ENCODE data around the gene ALKBH1.
"Not testable (repeated sequence)": the region's sequence is repeated elsewhere in the genome, so short reads cannot be mapped to it uniquely, and the experiment has no call there.

The ALKBH1 gene

DNA sequence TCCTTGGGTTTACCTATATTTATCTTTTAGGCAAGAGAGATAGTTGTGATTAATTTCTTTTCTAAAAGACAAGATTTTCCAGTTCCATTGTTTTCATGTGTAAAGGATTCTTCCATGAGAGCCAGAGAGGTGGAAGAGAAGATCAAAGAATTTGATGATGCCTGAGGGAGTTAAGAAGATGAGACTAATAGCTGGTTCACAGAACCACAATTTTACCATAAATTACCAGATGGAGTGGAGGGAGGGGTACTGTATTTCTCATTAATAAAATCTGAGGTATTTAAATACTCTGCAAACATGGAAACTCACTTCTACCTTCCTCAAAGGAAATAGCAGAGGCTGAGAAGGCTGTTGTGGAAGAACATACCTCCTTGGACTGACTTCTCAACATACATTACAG, 34.6 kb downstream of the ALKBH1 start:
- no peak for DNase-seq

DNA sequence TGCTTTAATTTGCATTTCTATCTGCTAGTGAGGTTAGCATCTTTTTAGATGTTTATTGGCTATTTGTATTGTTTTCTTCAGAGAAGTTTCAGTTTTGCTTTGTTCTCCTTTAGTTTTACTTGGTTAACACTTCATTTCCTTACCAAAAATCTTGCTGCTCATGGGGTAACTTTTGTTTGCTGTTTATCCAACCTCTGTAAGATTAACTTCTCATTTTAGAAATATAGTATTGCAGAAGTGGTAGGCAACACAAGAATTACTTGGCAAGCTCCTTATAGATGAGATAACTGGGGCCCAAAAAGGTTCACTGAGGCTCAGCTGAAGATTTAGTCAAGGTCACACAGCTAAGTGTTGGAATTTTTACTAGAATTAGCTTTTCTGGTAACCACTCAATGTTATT, 40.5 kb downstream of the ALKBH1 start:
- DNase-seq, result no peak

- no peak for DNase-seq
These were observed 44.5 kb downstream of the ALKBH1 start for GRCh38 chr14:77663293-77663692.

GRCh38 chr14:77661562-77661961, 46.3 kb downstream of the ALKBH1 start:
- not testable (repeated sequence) for DNase-seq

GRCh38 chr14:77660754-77661153, 47.1 kb downstream of the ALKBH1 start:
- no peak for DNase-seq

DNA sequence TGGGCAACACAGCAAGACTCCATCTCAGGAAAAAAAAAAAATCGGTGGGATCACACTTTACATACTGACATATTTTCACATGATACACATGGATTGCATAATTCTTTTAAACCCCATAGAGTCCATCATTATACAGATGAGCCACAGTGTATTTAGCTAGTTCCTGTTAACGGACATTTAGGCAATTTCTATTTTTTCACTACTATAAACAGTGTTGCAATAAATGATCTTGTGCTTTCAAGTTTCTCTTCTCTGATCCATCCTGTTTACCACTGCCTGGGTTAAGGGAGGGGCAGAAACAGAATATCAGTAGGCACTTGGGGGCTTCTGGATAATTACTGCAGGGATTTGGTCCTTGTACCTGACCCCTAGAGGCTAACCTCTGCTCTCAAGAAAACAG, 48.0 kb downstream of the ALKBH1 start:
- DNase-seq, result no peak

DNA sequence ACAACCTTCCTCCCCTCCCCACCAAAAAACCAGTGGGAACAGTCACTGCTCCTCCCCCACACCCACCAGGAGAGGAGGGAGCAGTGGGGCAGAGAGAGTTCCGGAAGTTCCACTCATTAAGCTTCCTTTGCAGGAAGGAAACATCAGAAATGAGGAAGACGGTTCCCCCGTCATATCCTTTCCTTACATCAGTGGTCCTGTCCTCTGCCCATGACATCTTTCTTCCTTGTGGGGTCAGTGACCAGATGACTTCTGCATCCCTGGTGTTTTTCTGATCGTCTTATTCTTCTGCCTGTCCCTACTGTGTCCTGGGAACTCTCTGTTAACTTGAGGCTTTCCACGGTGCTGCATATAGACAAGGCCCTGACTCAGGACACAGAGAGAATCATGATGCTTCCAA, 50.5 kb downstream of the ALKBH1 start:
- DNase-seq, result no peak

GRCh38 chr14:77654001-77654441, 53.8 kb downstream of the ALKBH1 start:
- no peak for DNase-seq

DNA sequence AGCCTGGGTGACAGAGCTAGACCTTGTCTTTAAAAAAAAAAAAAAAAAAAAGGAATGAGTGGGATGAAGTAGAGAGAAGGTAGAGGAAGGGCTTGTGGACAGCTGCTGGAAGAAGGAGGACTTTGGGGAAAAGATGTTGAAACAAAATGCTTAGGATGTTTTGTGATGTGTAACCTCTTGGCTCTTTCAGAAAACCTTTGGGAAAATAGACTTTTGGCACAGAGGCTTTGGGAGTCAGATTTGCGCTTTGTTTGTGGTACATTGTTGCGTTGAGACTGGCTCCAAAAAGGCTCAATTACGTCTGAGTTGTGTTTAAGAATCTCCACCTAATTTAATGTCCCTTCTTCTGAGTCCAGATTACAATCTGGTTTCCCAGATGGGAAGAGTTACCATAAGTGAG, 58.5 kb downstream of the ALKBH1 start:
- DNase-seq, result no peak

DNA sequence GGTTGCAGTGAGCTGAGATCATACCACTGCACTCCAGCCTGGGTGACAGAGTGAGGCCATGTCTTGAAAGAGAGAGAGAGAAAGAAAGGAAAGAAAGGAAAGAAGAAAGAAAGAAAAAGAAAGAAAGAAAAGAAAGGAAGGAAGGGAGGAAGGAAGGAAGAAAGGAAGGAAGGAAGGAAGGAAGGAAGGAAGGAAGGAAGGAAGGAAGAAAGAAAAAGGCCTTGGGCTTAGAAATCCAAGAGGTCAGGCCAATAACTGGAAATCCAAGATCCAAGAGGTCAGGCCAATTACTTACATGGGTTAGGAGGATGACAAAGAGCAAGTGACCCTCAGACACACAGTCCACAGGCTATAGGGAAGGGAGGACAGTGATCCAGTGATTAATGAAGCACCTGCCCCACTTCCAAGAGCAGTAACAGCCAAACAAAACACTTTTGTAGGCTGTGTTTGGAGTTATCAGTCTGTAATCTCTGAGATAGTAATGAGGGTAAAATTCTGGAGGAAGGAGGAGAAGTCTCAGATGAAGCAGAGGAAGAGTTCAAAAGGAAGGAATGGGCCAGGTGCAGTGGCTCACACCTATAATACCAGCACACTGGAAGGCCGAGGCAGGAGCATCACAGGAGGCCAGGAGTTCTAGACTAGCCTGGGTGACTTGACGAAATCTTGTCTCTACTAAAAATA, 59.2 kb downstream of the ALKBH1 start:
- DNase-seq, result no peak

GRCh38 chr14:77647853-77648252, 60.0 kb downstream of the ALKBH1 start:
- DNase-seq, result no peak

- no peak for DNase-seq
These were observed 60.9 kb downstream of the ALKBH1 start for GRCh38 chr14:77646907-77647306.

GRCh38 chr14:77645520-77646230, 62.1 kb downstream of the ALKBH1 start:
- DNase-seq, result no peak

GRCh38 chr14:77642407-77642806, 65.4 kb downstream of the ALKBH1 start:
- DNase-seq, result no peak

- DNase-seq, result peak; percentile 21 to 79 (median 38)
These were observed 66.1 kb downstream of the ALKBH1 start for GRCh38 chr14:77641534-77642341.

DNA sequence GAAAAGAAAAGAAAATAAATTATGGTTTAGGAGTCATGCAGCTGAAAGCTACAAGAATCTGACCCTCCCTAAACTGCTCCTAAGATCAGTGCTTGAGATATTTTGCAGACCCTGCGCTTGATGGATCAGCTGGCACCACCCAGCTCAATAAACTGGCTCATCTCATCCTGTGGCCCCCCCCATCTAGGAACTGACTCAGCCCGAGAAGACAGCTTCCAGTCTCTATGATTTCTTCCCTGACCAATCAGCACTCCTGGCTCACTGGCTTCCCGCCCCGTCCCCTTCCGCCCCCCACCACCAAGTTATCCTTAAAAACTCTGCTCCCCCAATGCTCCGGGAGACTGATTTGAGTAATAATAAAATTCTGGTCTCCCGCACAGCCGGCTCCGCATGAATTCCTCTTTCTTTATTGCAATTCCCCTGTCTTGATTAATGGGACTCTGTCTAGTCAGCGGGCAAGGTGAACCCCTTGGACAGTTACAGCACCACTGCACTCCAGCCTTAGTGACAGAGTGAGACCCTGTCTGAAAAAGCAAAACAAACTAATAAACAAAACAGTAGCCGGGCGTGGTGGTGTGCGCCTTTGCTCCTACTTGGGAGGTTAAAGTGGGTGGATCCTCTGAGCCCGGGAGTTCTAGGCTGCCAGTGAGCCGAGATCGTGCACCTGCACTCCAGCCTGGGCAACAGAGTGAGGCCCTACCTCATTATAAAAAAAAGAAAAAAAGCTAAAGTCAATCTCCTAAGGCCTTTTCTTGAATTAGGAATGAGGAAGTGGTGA, 66.9 kb downstream of the ALKBH1 start:
- DNase-seq, result no peak

DNA sequence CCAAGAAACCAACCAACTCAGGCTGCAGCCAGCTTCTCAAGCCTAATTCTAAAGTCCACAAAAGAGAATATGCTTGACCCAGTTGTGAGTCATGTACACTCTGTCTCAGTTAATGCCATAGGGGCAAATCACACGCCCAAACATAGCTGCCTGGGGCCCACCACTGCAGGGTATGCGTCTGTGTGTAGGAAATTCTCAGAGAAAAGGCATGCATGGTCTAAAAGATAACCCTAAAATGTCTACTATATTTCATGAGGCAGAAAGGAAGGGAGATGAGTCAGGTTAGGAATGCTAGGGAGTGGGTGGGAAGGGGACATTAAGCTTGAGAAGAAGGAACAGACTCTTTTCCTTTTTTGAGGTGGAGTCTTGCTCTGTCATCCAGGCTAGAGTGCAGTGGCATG, 69.1 kb downstream of the ALKBH1 start:
- no peak for DNase-seq

DNA sequence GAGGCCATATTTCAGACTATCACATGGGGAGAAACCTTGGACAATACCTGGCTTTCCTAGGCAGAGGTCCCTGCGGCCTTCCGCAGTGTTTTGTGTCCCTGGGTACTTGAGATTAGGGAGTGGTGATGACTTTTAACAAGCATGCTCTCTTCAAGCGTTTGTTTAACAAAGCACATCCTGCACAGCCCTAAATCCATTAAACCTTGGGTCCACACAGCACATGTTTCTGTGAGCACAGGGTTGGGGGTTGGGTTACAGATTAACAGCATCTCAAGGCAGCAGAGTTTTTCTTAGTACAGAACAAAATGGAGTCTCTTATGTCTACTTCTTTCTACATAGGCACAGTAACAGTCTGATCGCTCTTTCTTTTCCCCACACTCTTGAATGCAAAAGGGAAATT, 72.0 kb downstream of the ALKBH1 start:
- DNase-seq, result not testable (repeated sequence)

GRCh38 chr14:77635466-77635865, 72.4 kb downstream of the ALKBH1 start:
- not testable (repeated sequence) for DNase-seq

- no peak for DNase-seq
These were observed 77.7 kb downstream of the ALKBH1 start for GRCh38 chr14:77630111-77630510.

DNA sequence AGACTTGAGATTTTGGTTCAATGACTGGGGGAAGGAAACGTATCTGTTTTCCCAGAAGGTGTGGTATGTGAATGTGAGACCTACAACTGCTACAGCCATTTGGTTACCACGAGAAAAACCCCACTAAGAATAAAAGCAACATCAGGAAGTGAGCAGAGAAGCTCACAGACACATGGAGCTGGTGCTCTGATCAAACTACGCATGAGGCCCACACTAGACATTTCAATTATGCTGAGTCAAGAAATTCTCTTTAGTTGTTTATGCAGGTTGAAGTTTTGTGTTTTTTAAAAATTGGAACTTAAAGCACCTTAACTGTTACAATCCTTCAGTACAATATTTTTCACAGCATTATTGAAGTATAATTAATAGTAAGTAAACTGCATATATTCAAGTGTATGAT, 82.5 kb downstream of the ALKBH1 start:
- DNase-seq, result no peak

GRCh38 chr14:77623201-77623600, 84.6 kb downstream of the ALKBH1 start:
- DNase-seq, result no peak

Measured in T-helper 2 cell (primary cell).